Transverse colon (tissue), 3 donors: ENCODE data around the gene LUZP2.

Source experiments
- CTCF ChIP-seq, 5 experiments: fragments of 200-600 bp in 3 of 5; fragments of 450-650 bp in 2 of 5; sonication (generic) in 3 of 5; IDR thresholded peaks; 1 replicate in 2 of 5; 2 replicates in 3 of 5; pipeline ENCODE4 v1.5.1; 2016 to 2017; ENCODE audit warnings: antibody characterized with exemption in 5 of 5, inconsistent platforms in 3 of 5, mild to moderate bottlenecking in 2 of 5, moderate library complexity in 1 of 5
- POLR2A ChIP-seq: fragments of 450-650 bp; IDR thresholded peaks from one replicate; pipeline ENCODE4 v1.6.1; 2016; ENCODE audit warnings: antibody characterized with exemption, mild to moderate bottlenecking, moderate library complexity

- TF ChIP-seq CTCF (IDR thresholded peaks at IDR 0.05), result no peak
- TF ChIP-seq POLR2A, result no peak
Measured at GRCh38 chr11:24496386-24496735, 492 bp upstream of the LUZP2 start.
